T-helper 2 cell treated with Interferon-gamma antibody and Interleukin-4, amounts not matched to agents 100 ng/mL and 5 ng/mL, for 36 hours (primary cell): ENCODE results near the gene OGA. TPM values are rescaled to one million over a fixed set of nuclear protein-coding genes. Genes with fewer than 3 reads are reported as not detected.

Experiments used
- intact Hi-C: fragments of 100-400 bp; cut with micrococcal nuclease; formaldehyde crosslinking; loops from one replicate; pipeline ENCODE4 v1.15.1; 2023
- total RNA-seq: library from RNA; stranded (reverse); gene quantifications from 2 replicates; pipeline ENCODE4 v1.2.3, GENCODE V29; 2022

Gene OGA
- total RNA-seq, 1 donor from 2014 or later: 129 TPM

GRCh38 chr10:101763141-101763846 lies 55.0 kb downstream of the OGA start:
- intact Hi-C loops: no loop called here

GRCh38 chr10:101762736-101763135 lies 55.5 kb downstream of the OGA start:
- intact Hi-C loops: no loop called here

- intact Hi-C loops: no loop called here
Measured at GRCh38 chr10:101761226-101761625, 57.0 kb downstream of the OGA start.

GRCh38 chr10:101760510-101760909 lies 57.7 kb downstream of the OGA start:
- intact Hi-C loops: no loop called here

- intact Hi-C loops: no loop called here
Measured at GRCh38 chr10:101759309-101760247, 58.7 kb downstream of the OGA start.

DNA sequence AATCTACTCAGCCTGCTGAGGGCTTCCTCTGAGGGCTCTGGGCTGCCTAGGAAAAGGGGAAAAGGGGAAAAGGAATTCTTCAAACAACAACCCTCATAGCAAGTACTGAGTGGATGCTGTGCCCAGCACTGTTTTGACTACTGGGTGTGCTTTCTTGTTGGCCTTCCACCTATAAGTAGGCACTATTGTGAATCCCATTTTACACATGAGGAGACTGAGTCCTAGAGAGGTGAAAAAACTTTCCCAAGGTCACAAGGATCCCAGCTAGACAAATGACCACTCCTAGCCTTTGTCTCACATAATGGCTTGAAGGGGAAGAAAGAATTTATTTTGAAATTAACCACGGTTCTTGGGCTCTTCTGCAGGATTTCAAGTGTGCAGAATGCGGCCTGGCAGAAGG lies 59.4 kb downstream of the OGA start:
- intact Hi-C loops: no loop called here

GRCh38 chr10:101752241-101752640 lies 66.0 kb downstream of the OGA start:
- intact Hi-C loops: no loop called here

DNA sequence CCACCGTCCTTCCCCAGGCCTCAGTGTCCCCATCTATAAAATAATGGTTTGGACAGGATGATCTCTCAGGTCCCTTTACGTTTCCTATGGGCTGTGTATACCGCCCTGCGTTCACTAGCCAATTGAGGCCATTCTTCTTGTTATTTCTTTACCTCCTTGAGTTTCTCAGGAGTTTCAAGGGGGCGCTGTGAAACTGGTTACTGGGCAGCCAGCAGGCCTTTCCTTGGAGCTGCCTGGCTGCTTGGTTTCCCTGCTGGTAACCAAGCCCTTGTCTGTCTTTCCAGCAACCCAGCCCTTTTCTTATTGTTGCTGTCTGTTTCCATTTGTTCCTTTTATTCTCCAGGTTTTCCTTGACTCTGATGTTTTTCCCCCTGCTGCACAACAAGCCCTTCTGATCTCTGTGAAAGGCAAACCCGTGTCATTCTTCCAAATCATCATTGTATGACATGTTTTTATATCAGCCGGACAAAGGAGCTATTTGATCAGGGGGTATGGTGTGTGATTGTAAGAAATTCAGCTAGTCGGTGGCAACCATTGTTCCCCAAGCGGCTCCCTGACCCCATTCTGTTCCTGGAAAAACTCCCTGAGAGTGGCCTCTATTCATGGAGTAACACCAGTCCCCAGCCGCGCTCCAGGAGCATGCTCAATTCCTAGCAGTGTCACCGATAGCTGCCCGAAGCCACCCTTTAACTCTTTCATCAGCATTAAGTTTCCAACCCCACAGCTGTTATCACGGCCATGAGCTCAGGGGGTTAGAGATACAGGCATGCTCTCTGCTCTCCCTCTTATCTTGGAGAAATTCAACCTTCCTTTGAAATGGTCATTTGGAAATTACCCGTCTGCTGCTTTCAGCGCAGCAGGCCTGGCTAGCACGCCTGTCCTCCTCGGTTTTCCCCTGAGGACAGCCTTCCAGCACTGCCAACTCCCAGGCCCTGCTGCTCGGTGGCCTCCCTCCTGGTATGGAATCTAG lies 68.9 kb downstream of the OGA start:
- intact Hi-C loops: no loop called here

- intact Hi-C loops: no loop called here
Measured at GRCh38 chr10:101748496-101748895, 69.7 kb downstream of the OGA start.

DNA sequence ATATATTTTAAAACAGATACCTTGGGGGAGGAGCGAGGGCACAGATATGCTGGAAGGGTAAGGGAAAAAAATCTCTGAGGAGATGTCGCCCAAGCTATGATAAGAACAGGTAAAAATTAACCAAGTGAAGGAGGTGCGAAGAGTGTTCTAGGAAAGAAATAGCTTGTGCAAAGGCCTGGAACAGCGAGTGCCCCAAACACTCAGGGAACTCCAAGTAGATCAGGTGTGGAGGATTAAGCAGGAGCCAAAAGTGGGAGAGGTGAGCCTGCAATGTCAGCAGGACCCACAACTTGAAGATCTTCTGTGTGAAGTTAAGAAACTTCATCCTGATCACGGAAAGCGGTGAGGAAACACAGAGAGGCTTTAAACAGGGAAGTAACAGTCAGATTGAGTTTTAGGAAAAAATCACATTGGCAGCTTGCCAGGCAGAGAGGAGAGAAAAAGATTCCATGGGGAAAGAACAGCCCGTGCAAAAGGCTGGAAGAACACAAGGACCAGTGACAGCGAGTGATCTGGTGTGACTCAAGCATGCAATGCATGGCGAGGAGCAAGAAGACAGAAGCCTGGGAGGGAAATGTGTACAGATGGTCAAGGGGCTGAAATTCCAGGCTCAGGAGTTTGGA lies 73.1 kb downstream of the OGA start:
- intact Hi-C loops: no loop called here

DNA sequence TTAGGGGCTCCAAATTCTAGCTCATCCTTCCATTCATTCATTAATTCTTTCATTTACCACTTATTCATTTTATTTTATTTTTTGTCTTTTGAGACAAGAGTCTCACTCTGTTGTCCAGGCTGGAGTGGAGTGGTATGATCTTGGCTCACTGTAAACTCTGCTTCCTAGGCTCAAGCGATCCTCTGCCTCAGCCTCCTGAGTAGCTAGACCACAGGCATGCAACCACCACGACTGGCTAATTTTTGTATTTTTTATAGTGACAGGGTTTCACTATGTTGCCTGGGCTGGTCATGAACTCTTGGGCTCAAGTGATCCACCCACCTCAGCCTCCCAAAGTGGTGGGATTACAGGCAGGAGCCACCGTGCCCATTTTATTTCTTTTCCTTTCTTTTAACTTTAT lies 74.0 kb downstream of the OGA start:
- intact Hi-C loops: no loop called here

- intact Hi-C loops: no loop called here
Measured at GRCh38 chr10:101741938-101742337, 76.3 kb downstream of the OGA start.

GRCh38 chr10:101736666-101737065 lies 81.6 kb downstream of the OGA start:
- intact Hi-C loops: no loop called here

Other genes starting within 250 kb of the OGA start
- gene POLL, start 230.2 kb downstream of the OGA start, total RNA-seq: 29.2 and 30.6 TPM in 2 replicates
- gene DPCD, start 230.1 kb downstream of the OGA start, total RNA-seq: 2.0 and 2.8 TPM in 2 replicates
- gene FBXW4, start 123.3 kb downstream of the OGA start, total RNA-seq: 37.3 and 40.7 TPM in 2 replicates
- gene FGF8, start 42.3 kb downstream of the OGA start, total RNA-seq: not detected in 2 replicates
- 36.3 and 40.0 TPM in 2 replicates for gene NPM3, start 35.0 kb downstream of the OGA start, total RNA-seq
- 4.2 and 4.6 TPM in 2 replicates for gene KCNIP2, start 25.4 kb upstream of the OGA start, total RNA-seq
- 23.8 and 26.4 TPM in 2 replicates for gene ARMH3, start 237.7 kb upstream of the OGA start, total RNA-seq
- 22.1 and 22.7 TPM in 2 replicates for gene HPS6, start 246.9 kb upstream of the OGA start, total RNA-seq